ENCODE data around the gene FBXL13. TPM values are rescaled to one million over a fixed set of nuclear protein-coding genes. Genes with fewer than 3 reads are reported as not detected.
"Not testable (repeated sequence)": the region's sequence is repeated elsewhere in the genome, so short reads cannot be mapped to it uniquely, and the experiment has no call there.

Gene FBXL13
- total and polyA plus RNA-seq, 4 donors = 1.00 to 2.6 (median 1.4) TPM; not detected in 1

DNA sequence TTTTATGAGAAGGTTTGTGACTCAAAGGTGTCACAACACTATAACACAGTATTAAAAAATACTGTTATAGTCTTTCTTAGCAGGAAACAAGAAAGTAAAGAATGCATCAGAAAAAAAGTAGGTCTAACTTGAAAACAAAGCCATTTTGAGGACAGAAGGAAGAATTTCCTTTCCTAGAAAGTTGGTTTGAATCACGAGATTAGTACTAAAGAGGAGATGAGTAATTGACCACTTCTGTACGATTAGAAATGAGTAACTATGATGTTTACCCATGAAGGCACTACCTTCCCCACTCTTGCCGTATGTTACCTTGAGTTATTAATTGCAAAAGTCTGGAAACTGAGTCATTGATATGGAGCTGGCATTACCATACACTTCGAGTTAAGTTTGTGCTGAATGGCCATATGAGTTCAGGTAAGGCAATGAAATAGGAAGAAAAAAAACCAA lies 260.5 kb downstream of the FBXL13 start:
- 85% methylated on average over 4 of the region's 4 CpGs for WGBS, 2 donors
- Histone ChIP-seq H3K4me3 (ENCODE audit: low read length in 2 of 2) (no peak overlapping the region), H3K27ac (ENCODE audit: low read depth in 1 of 2, low read length in 2 of 2) (no peak overlapping the region), H3K36me3 (ENCODE audit: control insufficient read depth in 1 of 2, insufficient read depth in 2 of 2, low read length in 1 of 2) (no peaks in the 10 kb centered on the region), H3K9me3 (ENCODE audit: control insufficient read depth, low read length) (no peaks in the 10 kb centered on the region), H3K27me3 (ENCODE audit: control insufficient read depth in 1 of 2, insufficient read depth in 2 of 2, low read length in 1 of 2) (no peaks in the 10 kb centered on the region), H3K4me1 (ENCODE audit: control insufficient read depth in 1 of 2, insufficient read depth in 2 of 2, low read length in 2 of 2) (peaks cover 2% of the 10 kb centered on the region in 2 donors)
- no peak for ATAC-seq (ENCODE audit: low FRiP score)
- DNase-seq = no peak
- intact Hi-C loops (cut with DNase I) = no loop called here

GRCh38 chr7:102813191-102814024 lies 261.2 kb downstream of the FBXL13 start:
- no peaks in the 10 kb centered on the region for H3K9me3 ChIP-seq (ENCODE audit: control insufficient read depth, low read length)
- H3K4me1 ChIP-seq (ENCODE audit: control insufficient read depth in 1 of 2, insufficient read depth in 2 of 2, low read length in 2 of 2) = peaks cover 2% of the 10 kb centered on the region in 2 donors
- H3K36me3 ChIP-seq (ENCODE audit: control insufficient read depth in 1 of 2, insufficient read depth in 2 of 2, low read length in 1 of 2) = no peaks in the 10 kb centered on the region
- H3K4me3 ChIP-seq (ENCODE audit: low read length in 2 of 2) = no peak overlapping the region
- no peaks in the 10 kb centered on the region for H3K27me3 ChIP-seq (ENCODE audit: control insufficient read depth in 1 of 2, insufficient read depth in 2 of 2, low read length in 1 of 2)
- 62 to 68% methylated on average over 2 of the region's 2 CpGs for WGBS, 2 donors
- DNase-seq = no peak
- ATAC-seq (ENCODE audit: low FRiP score) = no peak
- no peak overlapping the region for H3K27ac ChIP-seq (ENCODE audit: low read depth in 1 of 2, low read length in 2 of 2)
- intact Hi-C loops (cut with DNase I) = no loop called here

GRCh38 chr7:102811942-102812678 lies 262.5 kb downstream of the FBXL13 start:
- Histone ChIP-seq H3K9me3 (ENCODE audit: control insufficient read depth, low read length) (no peaks in the 10 kb centered on the region), H3K27ac (ENCODE audit: low read depth in 1 of 2, low read length in 2 of 2) (peak overlapping the region in 1 of 2 donors; percentile 43), H3K4me1 (ENCODE audit: control insufficient read depth in 1 of 2, insufficient read depth in 2 of 2, low read length in 2 of 2) (peaks cover 2% of the 10 kb centered on the region in 2 donors), H3K27me3 (ENCODE audit: control insufficient read depth in 1 of 2, insufficient read depth in 2 of 2, low read length in 1 of 2) (no peaks in the 10 kb centered on the region), H3K4me3 (ENCODE audit: low read length in 2 of 2) (no peak overlapping the region), H3K36me3 (ENCODE audit: control insufficient read depth in 1 of 2, insufficient read depth in 2 of 2, low read length in 1 of 2) (no peaks in the 10 kb centered on the region)
- ATAC-seq (ENCODE audit: low FRiP score) (no peak), DNase-seq (no peak)
- WGBS, 2 donors = 14 to 18% methylated on average over 8 of the region's 8 CpGs
- intact Hi-C loops (cut with DNase I) = no loop called here

GRCh38 chr7:102810916-102811315 lies 263.7 kb downstream of the FBXL13 start:
- Histone ChIP-seq H3K9me3 (ENCODE audit: control insufficient read depth, low read length) (no peaks in the 10 kb centered on the region), H3K36me3 (ENCODE audit: control insufficient read depth in 1 of 2, insufficient read depth in 2 of 2, low read length in 1 of 2) (no peaks in the 10 kb centered on the region), H3K4me1 (ENCODE audit: control insufficient read depth in 1 of 2, insufficient read depth in 2 of 2, low read length in 2 of 2) (peaks cover 2% of the 10 kb centered on the region in 2 donors), H3K27me3 (ENCODE audit: control insufficient read depth in 1 of 2, insufficient read depth in 2 of 2, low read length in 1 of 2) (no peaks in the 10 kb centered on the region), H3K4me3 (ENCODE audit: low read length in 2 of 2) (no peak overlapping the region), H3K27ac (ENCODE audit: low read depth in 1 of 2, low read length in 2 of 2) (peak overlapping the region in 1 of 2 donors; percentile 39)
- peak; percentile 24 for ATAC-seq (ENCODE audit: low FRiP score)
- DNase-seq = no peak
- intact Hi-C loops (cut with DNase I) = no loop called here

GRCh38 chr7:102806613-102807012 lies 268.0 kb downstream of the FBXL13 start:
- 86 to 90% methylated on average over 7 of the region's 7 CpGs for WGBS, 2 donors
- no peak for ATAC-seq (ENCODE audit: low FRiP score)

DNA sequence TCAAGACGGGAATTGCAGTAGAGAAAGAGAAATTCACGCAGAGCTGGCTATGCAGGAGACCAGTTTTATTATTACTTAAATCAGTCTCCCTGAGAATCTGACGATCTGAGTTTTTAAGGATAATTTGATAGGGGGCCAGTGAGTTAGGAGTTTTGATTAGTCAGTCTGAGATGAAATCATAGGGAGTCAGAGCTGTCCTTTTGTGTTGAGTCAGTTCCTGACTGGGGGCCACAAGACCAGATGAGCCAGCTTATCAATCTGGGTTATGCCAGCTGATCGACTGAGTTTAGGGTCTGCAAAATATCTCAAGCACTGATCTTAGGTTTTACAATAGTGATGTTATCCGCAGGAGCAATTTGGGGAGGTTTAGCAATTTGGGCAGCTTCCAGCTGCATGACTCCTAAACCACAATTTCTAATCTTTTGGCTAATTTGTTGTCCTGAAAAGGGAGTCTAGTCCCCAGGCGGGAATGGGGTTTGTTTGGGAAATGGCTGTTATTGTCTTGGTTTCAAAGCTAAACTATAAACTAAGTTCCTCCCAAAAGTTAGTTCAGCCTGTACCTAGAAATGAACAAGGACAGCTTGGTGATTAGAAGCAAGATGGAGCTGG lies 278.5 kb downstream of the FBXL13 start:
- DNase-seq; intact Hi-C loops (cut with DNase I); H3K27ac ChIP-seq (ENCODE audit: low read depth in 1 of 2, low read length in 2 of 2); ATAC-seq (ENCODE audit: low FRiP score); H3K4me1 ChIP-seq (ENCODE audit: control insufficient read depth in 1 of 2, insufficient read depth in 2 of 2, low read length in 2 of 2); H3K36me3 ChIP-seq (ENCODE audit: control insufficient read depth in 1 of 2, insufficient read depth in 2 of 2, low read length in 1 of 2); H3K27me3 ChIP-seq (ENCODE audit: control insufficient read depth in 1 of 2, insufficient read depth in 2 of 2, low read length in 1 of 2); H3K9me3 ChIP-seq (ENCODE audit: control insufficient read depth, low read length); H3K4me3 ChIP-seq (ENCODE audit: low read length in 2 of 2): not testable (repeated sequence)
- WGBS, 2 donors = 95 to 98% methylated on average over 4 to 5 of the region's 6 CpGs

More at GRCh38 chr7:102806613-102807012, 268.0 kb downstream of the FBXL13 start:
- Histone ChIP-seq H3K4me1 (ENCODE audit: control insufficient read depth in 1 of 2, insufficient read depth in 2 of 2, low read length in 2 of 2) (peaks cover 0 to 2% of the 10 kb centered on the region in 2 donors), H3K9me3 (ENCODE audit: control insufficient read depth, low read length) (no peaks in the 10 kb centered on the region), H3K27me3 (ENCODE audit: control insufficient read depth in 1 of 2, insufficient read depth in 2 of 2, low read length in 1 of 2) (no peaks in the 10 kb centered on the region), H3K36me3 (ENCODE audit: control insufficient read depth in 1 of 2, insufficient read depth in 2 of 2, low read length in 1 of 2) (no peaks in the 10 kb centered on the region), H3K27ac (ENCODE audit: low read depth in 1 of 2, low read length in 2 of 2) (no peak overlapping the region), H3K4me3 (ENCODE audit: low read length in 2 of 2) (no peak overlapping the region)
- intact Hi-C loops (cut with DNase I) = no loop called here
- DNase-seq = no peak

- H3K9me3 ChIP-seq (ENCODE audit: control insufficient read depth, low read length); intact Hi-C loops (cut with DNase I); H3K27me3 ChIP-seq (ENCODE audit: control insufficient read depth in 1 of 2, insufficient read depth in 2 of 2, low read length in 1 of 2); H3K4me3 ChIP-seq (ENCODE audit: low read length in 2 of 2); ATAC-seq (ENCODE audit: low FRiP score); H3K4me1 ChIP-seq (ENCODE audit: control insufficient read depth in 1 of 2, insufficient read depth in 2 of 2, low read length in 2 of 2); DNase-seq; H3K27ac ChIP-seq (ENCODE audit: low read depth in 1 of 2, low read length in 2 of 2); H3K36me3 ChIP-seq (ENCODE audit: control insufficient read depth in 1 of 2, insufficient read depth in 2 of 2, low read length in 1 of 2): not testable (repeated sequence)
- 56 to 68% methylated on average over 1 of the region's 1 CpG for WGBS, 2 donors
These were observed 280.0 kb downstream of the FBXL13 start for GRCh38 chr7:102794567-102794966.

GRCh38 chr7:102791831-102792230 lies 282.8 kb downstream of the FBXL13 start:
- ATAC-seq (ENCODE audit: low FRiP score); H3K9me3 ChIP-seq (ENCODE audit: control insufficient read depth, low read length); intact Hi-C loops (cut with DNase I); H3K27ac ChIP-seq (ENCODE audit: low read depth in 1 of 2, low read length in 2 of 2); DNase-seq; H3K4me1 ChIP-seq (ENCODE audit: control insufficient read depth in 1 of 2, insufficient read depth in 2 of 2, low read length in 2 of 2); H3K27me3 ChIP-seq (ENCODE audit: control insufficient read depth in 1 of 2, insufficient read depth in 2 of 2, low read length in 1 of 2); H3K4me3 ChIP-seq (ENCODE audit: low read length in 2 of 2); H3K36me3 ChIP-seq (ENCODE audit: control insufficient read depth in 1 of 2, insufficient read depth in 2 of 2, low read length in 1 of 2): not testable (repeated sequence)

Measured in aorta (tissue), 5 donors.